GM13976 (cell line): ENCODE results near the gene ASB18.

Source experiments
- DNase-seq: peaks from one replicate; pipeline ENCODE4 v3.0.0; 2012; ENCODE audit warnings: low spot score
- CTCF ChIP-seq: IDR thresholded peaks from 2 replicates; pipeline ENCODE4 v1.5.1; 2012; ENCODE audit warnings: borderline replicate concordance, mild to moderate bottlenecking; ENCODE audit not compliant: insufficient read depth; ENCODE audit errors: extremely low read depth, missing control alignments, control extremely low read depth
- in situ Hi-C: fragments of 300-500 bp; cut with MboI; formaldehyde crosslinking; loops from one replicate; pipeline ENCODE4 v1.12.0; 2022; ENCODE audit warnings: low sequenced_read_pairs, mixed read lengths, inconsistent platforms; ENCODE audit not compliant: unreplicated experiment

The ASB18 gene

GRCh38 chr2:236204953-236205352 lies 59.3 kb downstream of the ASB18 start:
- in situ Hi-C loops, result no loop called here
- no peak for DNase-seq
- TF ChIP-seq CTCF, result no peak

GRCh38 chr2:236200378-236200777 lies 63.8 kb downstream of the ASB18 start:
- no peak for DNase-seq
- in situ Hi-C loops, result no loop called here

GRCh38 chr2:236196366-236196765 lies 67.8 kb downstream of the ASB18 start:
- in situ Hi-C loops, result no loop called here
- TF ChIP-seq CTCF, result no peak
- DNase-seq, result no peak

More at GRCh38 chr2:236200378-236200777, 63.8 kb downstream of the ASB18 start:
- no peak for TF ChIP-seq CTCF

GRCh38 chr2:236195726-236196125 lies 68.5 kb downstream of the ASB18 start:
- no peak for TF ChIP-seq CTCF
- in situ Hi-C loops, result no loop called here
- no peak for DNase-seq

GRCh38 chr2:236194786-236195185 lies 69.4 kb downstream of the ASB18 start:
- TF ChIP-seq CTCF, result no peak
- DNase-seq, result no peak
- in situ Hi-C loops, result no loop called here

- DNase-seq, result no peak
- in situ Hi-C loops, result no loop called here
- no peak for TF ChIP-seq CTCF
These were observed 71.2 kb downstream of the ASB18 start for GRCh38 chr2:236193026-236193425.

- no peak for TF ChIP-seq CTCF
- in situ Hi-C loops, result no loop called here
- no peak for DNase-seq
These were observed 73.5 kb downstream of the ASB18 start for GRCh38 chr2:236190674-236191073.
